ENCODE data around the gene KRT2.

The KRT2 gene

GRCh38 chr12:52600475-52600874 is 51.5 kb downstream of the KRT2 start:
- DNase-seq (ENCODE audit: low read depth in 3 of 3, low spot score in 1 of 3) = no peak

- no peak for DNase-seq (ENCODE audit: low read depth in 3 of 3, low spot score in 1 of 3)
These were observed 51.9 kb downstream of the KRT2 start for GRCh38 chr12:52600071-52600470.

- DNase-seq (ENCODE audit: low read depth in 3 of 3, low spot score in 1 of 3) = no peak
These were observed 53.0 kb downstream of the KRT2 start for GRCh38 chr12:52598966-52599365.
